GM19324 (cell line): ENCODE data around the gene GPR55.
A peak's percentile ranks its signal among the peaks of the same experiment; 100 is the strongest.
"Not testable (repeated sequence)": the region's sequence is repeated elsewhere in the genome, so short reads cannot be mapped to it uniquely, and the experiment has no call there.

Source experiments
- ATAC-seq: cut with Tn5 transposase; IDR thresholded peaks from one replicate; pipeline ENCODE4 v1.9.1; 2021; ENCODE audit warnings: mild to moderate bottlenecking, moderate library complexity; ENCODE audit not compliant: unreplicated experiment, low FRiP score

Gene GPR55, protein sequence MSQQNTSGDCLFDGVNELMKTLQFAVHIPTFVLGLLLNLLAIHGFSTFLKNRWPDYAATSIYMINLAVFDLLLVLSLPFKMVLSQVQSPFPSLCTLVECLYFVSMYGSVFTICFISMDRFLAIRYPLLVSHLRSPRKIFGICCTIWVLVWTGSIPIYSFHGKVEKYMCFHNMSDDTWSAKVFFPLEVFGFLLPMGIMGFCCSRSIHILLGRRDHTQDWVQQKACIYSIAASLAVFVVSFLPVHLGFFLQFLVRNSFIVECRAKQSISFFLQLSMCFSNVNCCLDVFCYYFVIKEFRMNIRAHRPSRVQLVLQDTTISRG

GRCh38 chr2:230924470-230925341 is at the start of gene GPR55:
Gene GPR55, minus strand, starts transcription at chr2:230925242. Its CDS starts 14,280 bp downstream, at chr2:230910962.
- ATAC-seq, result peak; percentile 31

DNA sequence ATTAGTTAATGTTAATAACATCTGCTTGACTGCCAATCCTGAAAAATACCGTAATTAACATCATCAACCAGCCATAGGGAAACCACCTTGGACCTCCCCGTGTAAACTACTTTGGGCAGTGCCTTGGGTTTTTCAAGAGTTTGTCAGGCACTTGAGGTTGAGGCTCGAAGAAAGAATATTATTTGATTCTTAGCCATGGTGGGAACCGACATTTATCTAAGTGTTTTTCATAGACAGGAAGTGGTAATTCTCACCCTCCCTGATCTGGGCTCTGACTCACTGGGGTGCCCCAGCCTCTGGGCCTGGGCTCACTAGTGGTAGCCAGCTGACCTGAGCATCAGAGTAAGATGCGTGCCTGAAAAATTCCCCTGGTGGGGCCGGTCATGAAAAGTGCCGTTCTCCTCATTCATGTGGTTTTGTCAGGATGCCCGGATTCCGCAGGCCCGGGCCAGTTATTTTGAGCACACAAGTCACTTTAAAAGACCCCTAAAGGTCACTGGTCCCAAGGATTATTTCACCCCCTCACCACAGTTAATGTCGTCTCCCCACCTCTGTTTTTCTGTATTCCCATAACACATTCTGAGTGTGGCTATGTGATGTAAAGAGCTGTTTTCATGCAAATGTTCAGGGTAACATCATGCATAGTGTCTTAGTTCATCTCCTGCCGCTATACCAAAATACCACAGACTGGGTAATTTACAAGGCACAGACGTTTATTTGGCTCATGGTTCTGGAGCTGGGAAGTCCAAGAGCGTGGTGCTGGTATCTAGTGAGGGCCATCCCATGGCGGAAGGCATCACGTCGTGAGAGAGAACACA is 49.3 kb upstream of the GPR55 start:
- peak; percentile 79 for ATAC-seq

DNA sequence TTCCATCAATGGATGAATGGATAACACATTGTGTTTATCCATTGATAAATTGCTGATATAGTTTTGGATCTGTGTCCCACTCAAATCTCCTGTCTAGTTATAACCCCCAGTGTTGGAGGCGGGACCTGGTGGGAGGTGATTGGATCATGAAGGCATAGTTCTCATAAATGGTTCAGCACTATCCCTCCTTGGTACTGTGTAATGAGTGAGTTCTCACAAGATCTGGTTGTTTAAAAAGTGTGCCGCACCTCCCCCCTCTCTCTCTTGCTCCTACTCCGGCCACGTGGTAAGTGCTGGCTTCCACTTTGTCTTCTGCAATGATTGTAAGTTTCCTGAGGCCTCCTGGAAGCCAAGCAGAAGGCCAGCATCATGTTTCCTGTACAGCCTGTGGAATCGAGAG is 47.0 kb upstream of the GPR55 start:
- no peak for ATAC-seq

- ATAC-seq, result no peak
Measured at GRCh38 chr2:230969659-230970015, 44.6 kb upstream of the GPR55 start.

DNA sequence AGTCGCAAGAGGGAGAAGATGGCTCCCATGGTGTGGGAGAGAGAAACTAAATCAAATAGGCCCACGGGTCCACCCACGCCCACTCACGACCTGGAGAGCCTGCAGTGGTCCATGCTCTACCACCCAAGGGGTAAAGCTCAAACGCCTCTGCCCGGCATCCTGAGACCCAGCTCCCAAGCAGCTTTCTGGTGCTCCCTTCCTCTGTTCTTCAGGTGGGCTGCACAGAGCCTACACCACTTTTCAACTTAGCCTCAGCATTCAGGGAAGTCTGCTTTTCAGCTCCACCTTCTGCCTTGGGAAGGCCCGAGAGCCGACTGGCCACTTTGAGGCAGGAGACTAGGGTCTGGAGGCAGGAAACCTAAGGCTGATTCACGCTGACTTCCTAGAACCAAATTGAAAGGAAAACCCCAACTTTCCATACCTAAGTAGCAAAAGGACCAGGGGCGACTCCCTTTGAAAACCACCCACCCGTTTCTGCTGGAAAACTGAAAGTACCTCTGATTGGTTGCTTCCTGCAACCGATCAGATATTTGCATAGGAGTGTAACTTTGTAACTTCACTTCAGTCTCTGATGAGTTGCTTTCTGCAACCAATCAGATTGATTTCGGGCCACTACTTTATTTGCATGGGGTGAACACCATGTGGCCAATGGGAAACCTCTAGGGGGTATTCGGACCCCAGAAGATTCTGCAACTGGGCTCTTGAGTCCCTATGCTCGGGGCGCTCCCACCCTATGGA is 44.0 kb upstream of the GPR55 start:
- no peak for ATAC-seq

- ATAC-seq, result not testable (repeated sequence)
Measured at GRCh38 chr2:230968314-230968713, 43.3 kb upstream of the GPR55 start.

- ATAC-seq, result no peak
Measured at GRCh38 chr2:230967113-230967512, 42.1 kb upstream of the GPR55 start.

- ATAC-seq, result no peak
Measured at GRCh38 chr2:230964136-230964730, 39.2 kb upstream of the GPR55 start.

DNA sequence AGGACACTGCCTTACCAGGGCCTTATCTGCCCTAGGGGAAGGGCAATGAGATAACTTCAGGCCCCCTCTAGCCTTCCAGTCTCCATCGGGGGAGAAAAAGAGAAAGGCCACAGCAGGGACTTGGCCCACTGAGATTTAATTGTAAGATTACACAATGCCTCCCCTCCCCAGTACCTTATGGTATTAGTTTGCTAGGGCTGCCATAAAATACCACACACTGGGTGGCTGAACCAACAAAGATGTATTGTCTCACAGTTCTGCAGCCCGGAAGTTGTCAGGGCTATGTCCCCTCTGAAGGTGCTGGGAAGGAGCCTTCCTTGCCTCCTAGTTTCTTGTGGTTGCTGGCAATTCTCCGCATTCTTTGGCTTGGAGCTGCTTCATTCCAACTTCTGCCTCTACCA is 36.0 kb upstream of the GPR55 start:
- no peak for ATAC-seq

DNA sequence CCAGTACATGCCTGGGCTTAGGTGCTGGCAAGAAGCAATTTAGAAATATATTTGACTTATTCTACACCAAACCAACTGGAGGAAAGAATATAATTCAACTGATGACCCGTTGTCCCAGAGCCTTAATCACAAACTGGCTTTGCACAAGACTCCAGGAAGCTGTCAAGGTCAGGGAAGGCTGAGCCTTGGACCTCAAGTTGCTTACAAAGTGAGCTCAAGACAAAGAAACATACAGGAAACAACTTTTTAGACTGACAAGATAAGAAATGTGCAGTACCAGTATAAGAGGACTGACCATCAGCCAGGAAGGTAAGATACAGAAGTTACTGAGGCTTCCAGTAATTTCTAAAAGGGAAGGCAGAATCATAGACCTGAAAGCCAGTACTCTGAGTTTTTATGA is 35.0 kb upstream of the GPR55 start:
- ATAC-seq, result no peak

DNA sequence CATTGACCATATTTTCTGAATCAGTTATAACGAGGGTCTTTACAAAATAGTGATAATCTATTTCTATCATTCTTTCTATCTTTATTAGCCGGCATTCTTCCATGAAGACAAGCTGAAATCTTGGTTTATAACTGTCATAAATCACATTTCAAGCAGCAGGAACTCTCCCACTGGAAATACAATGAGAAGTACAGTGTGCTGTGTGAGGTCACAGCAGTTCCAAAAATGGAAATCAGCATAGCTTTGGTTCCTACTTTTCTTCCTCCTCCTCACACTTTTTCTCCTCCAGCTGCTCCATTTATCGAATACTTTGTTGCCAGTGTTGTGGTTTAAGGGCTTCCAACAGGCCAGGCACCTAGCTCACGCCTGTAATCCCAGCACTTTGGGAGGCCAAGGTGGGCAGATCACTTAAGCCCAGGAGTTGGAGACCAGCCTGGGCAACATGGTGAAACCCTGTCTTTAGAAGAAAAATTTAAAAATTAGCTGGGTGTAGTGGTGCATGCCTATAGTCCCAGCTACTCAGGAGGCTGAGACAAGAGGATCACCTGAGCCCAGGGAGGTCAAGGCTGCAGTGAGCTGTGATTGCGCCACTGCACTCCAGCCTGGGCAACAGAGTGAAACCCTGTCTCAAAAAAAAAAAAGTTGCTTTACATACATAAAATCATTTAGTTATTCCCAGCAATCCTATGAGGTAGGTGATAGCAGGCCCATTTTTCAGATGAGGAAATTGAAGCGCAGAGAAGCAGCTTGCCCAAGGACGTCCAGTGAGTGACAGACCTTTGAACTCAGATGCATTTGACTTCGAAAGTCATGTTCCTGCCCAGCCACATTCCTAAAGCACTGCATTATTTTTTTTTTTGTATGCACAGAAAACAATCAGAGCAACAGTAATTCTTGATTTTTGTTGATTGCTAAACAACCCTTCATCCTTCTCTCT is 34.0 kb upstream of the GPR55 start:
- no peak for ATAC-seq

- no peak for ATAC-seq
Measured at GRCh38 chr2:230957756-230958391, 32.8 kb upstream of the GPR55 start.

GRCh38 chr2:230956827-230957755 is 32.0 kb upstream of the GPR55 start:
- ATAC-seq, result peak; percentile 55

- no peak for ATAC-seq
Measured at GRCh38 chr2:230955163-230955737, 30.2 kb upstream of the GPR55 start.

DNA sequence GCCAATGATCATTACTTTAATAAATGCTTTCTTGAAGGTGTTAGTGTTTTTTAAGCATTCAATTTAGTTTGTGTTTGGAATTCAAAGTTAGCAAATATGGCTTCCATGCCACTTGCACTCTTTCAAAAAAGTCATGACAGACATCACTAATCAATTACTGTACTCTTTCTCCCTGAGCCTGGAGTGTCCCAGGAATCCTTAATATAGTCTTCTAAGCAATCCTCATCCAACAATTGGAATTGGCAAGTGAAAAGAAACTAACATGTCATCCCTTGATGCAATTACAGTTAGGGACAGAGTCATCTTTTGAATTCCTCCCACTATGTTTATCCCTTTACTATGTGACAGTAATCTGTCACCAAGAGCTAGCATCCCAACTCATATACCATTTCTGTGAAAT is 29.7 kb upstream of the GPR55 start:
- ATAC-seq, result no peak

DNA sequence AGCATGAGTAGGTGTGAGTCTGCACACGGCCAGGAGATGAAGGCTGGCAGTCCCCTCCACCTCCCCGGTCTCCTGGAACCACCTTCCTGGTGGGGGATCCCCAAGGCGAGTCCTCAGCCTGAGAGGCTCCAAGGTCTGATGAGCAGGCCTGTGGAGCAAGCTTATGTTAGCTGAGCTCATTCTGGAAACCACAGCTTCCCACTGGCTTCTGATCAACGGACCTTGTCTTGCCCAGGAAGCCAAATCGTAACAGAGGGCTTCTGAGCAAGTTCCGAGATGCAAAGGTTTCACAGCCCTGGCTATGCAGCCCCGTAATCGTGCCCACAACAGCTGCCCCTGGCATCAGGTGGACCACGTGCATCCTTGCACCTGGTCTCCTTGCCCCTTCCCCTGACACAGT is 28.8 kb upstream of the GPR55 start:
- ATAC-seq, result no peak
